ENCODE results near the gene KRTAP1-1.

DNA sequence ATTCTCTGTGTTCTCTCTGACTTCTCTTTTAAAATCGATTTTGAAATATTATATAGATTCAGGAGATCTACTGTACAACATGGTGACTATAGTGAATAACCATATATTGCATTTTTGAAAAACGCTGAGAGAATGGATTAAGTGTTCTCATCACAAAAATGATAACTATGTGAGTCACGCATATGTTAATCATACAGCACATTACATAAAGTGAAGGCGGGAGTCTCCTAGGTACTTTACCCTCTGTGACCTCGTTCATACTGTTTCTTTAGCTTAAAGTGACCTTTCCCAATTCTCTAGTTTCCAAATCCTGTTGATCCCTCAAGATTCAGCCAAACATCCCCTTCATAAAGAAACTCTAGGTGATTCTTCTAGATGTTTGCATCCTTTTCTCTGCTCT, 38.4 kb downstream of the KRTAP1-1 start:
- no peak for TF ChIP-seq EP300 (IDR thresholded peaks at IDR 0.05)
- no peak for TF ChIP-seq POLR2A (IDR thresholded peaks at IDR 0.05; ENCODE audit: low read depth)
- TF ChIP-seq, protein P1, sequence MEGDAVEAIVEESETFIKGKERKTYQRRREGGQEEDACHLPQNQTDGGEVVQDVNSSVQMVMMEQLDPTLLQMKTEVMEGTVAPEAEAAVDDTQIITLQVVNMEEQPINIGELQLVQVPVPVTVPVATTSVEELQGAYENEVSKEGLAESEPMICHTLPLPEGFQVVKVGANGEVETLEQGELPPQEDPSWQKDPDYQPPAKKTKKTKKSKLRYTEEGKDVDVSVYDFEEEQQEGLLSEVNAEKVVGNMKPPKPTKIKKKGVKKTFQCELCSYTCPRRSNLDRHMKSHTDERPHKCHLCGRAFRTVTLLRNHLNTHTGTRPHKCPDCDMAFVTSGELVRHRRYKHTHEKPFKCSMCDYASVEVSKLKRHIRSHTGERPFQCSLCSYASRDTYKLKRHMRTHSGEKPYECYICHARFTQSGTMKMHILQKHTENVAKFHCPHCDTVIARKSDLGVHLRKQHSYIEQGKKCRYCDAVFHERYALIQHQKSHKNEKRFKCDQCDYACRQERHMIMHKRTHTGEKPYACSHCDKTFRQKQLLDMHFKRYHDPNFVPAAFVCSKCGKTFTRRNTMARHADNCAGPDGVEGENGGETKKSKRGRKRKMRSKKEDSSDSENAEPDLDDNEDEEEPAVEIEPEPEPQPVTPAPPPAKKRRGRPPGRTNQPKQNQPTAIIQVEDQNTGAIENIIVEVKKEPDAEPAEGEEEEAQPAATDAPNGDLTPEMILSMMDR (IDR thresholded peaks at IDR 0.05), result no peak
- TF ChIP-seq POLR2AphosphoS5 (IDR thresholded peaks at IDR 0.05), result no peak

Data from esophagus muscularis mucosa (tissue), 4 donors.